Tibial nerve (tissue), 3 donors: Measurements from ENCODE around the gene DAND5.

Experiments used
- CTCF ChIP-seq, 5 experiments: fragments of 200-600 bp in 3 of 5; fragments of 450-650 bp in 2 of 5; sonication (generic) in 3 of 5; IDR thresholded peaks; one replicate each; pipeline ENCODE4 v1.5.1; 2016 to 2019; ENCODE audit warnings: antibody characterized with exemption in 5 of 5, mild to moderate bottlenecking in 3 of 5, moderate library complexity in 2 of 5
- POLR2A ChIP-seq, 2 donors: fragments of 450-650 bp; IDR thresholded peaks; one replicate each; pipeline ENCODE4 v1.6.1; 2017; ENCODE audit warnings: antibody characterized with exemption in 2 of 2, mild to moderate bottlenecking in 2 of 2, moderate library complexity in 2 of 2

DNA sequence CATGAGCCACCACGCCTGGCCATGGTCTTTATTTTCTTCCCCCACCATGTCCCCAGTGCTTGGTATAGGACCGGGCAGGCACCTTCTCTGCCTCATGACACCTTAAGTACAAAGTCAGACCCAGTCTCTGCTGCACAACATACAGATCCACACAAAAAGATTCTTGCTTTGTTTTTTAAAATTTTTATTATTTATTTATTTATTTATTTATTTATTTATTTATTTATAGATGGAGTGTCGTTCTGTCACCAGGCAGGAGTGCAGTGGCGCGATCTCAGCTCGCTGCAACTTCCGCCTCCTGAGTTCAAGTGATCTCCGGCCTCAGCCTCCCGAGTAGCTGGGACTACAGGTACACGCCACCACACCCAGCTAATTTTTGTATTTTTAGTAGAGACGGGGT lies 23.4 kb downstream of the DAND5 start:
- TF ChIP-seq CTCF (IDR thresholded peaks at IDR 0.05) (no peak), POLR2A (IDR thresholded peaks at IDR 0.05) (no peak)
